NAMALWA (cell line): Measurements from ENCODE around the gene C2orf76.
"Not testable (repeated sequence)": the region's sequence is repeated elsewhere in the genome, so short reads cannot be mapped to it uniquely, and the experiment has no call there.

Source experiments
- DNase-seq: peaks from one replicate; pipeline ENCODE4 v3.0.0-alpha.2; 2015; ENCODE audit warnings: low spot score

The C2orf76 gene

GRCh38 chr2:119366649-119367471, at the start of gene C2orf76, which contains the start of gene DBI:
Gene C2orf76, minus strand, starts transcription at chr2:119366834. Its CDS starts 26,875 bp downstream, at chr2:119339959.
Gene DBI, plus strand, starts transcription at chr2:119366977. Its CDS starts 75 bp downstream, at chr2:119367052.
- DNase-seq: peak; percentile 97

- DNase-seq: no peak
These were observed 49.0 kb upstream of the C2orf76 start for GRCh38 chr2:119415630-119416029.

- DNase-seq: no peak
These were observed 48.3 kb upstream of the C2orf76 start for GRCh38 chr2:119414894-119415293.

- no peak for DNase-seq
These were observed 42.9 kb upstream of the C2orf76 start for GRCh38 chr2:119409506-119409905.

GRCh38 chr2:119408221-119408619, 41.6 kb upstream of the C2orf76 start:
- no peak for DNase-seq

- peak; percentile 74 for DNase-seq
These were observed 41.0 kb upstream of the C2orf76 start for GRCh38 chr2:119407430-119408220.

GRCh38 chr2:119405151-119405550, 38.5 kb upstream of the C2orf76 start:
- no peak for DNase-seq

GRCh38 chr2:119403618-119404017, 37.0 kb upstream of the C2orf76 start:
- DNase-seq: not testable (repeated sequence)

- DNase-seq: no peak
These were observed 36.3 kb upstream of the C2orf76 start for GRCh38 chr2:119402645-119403560.

- no peak for DNase-seq
These were observed 35.5 kb upstream of the C2orf76 start for GRCh38 chr2:119402106-119402505.

GRCh38 chr2:119397196-119397595, 30.6 kb upstream of the C2orf76 start:
- no peak for DNase-seq

- no peak for DNase-seq
These were observed 27.5 kb upstream of the C2orf76 start for GRCh38 chr2:119393971-119394748.

GRCh38 chr2:119389615-119390306, 23.1 kb upstream of the C2orf76 start:
- no peak for DNase-seq

GRCh38 chr2:119387381-119388129, 20.9 kb upstream of the C2orf76 start:
- peak; percentile 54 for DNase-seq

GRCh38 chr2:119385466-119385865, 18.8 kb upstream of the C2orf76 start:
- no peak for DNase-seq

- no peak for DNase-seq
These were observed 18.3 kb upstream of the C2orf76 start for GRCh38 chr2:119384971-119385370.

GRCh38 chr2:119383410-119384140, 16.9 kb upstream of the C2orf76 start:
- peak; percentile 20 for DNase-seq

- DNase-seq: no peak
These were observed 11.9 kb upstream of the C2orf76 start for GRCh38 chr2:119378566-119378965.

- no peak for DNase-seq
These were observed 11.3 kb upstream of the C2orf76 start for GRCh38 chr2:119377993-119378345.
